ENCODE results near the gene LY6G6C. TPM values are rescaled to one million over a fixed set of nuclear protein-coding genes. Genes with fewer than 3 reads are reported as not detected.
A peak's percentile ranks its signal among the peaks of the same experiment; 100 is the strongest.

The LY6G6C gene
- total RNA-seq, 2 experiments from 2014 or later, result not detected

GRCh38 chr6:31729515-31729978 lies 8.0 kb upstream of the LY6G6C start:
- ATAC-seq (ENCODE audit: poor library complexity), result peak; percentile 76
- POLR2A ChIA-PET, result interaction anchor here (0.6 to 2.4 kb wide), 17 partner anchors 9 to 107 kb away, joined by 3 to 21 read pairs (median 7); partner anchors contain the start of genes ABHD16A, BAG6, C6orf47 and HSPA1A
- Mint-ChIP-seq H3K4me1 (ENCODE audit: low read depth) (peaks cover 67% of the 10 kb centered on the region), H3K27me3 (no peaks in the 10 kb centered on the region), H3K36me3 (ENCODE audit: low read depth) (peaks cover 53% of the 10 kb centered on the region), H3K9me3 (no peaks in the 10 kb centered on the region), H3K27ac (peak overlapping the region; percentile 61), H3K4me3 (peak overlapping the region; percentile 98)
- CTCF ChIA-PET, result interaction anchor here (0.6 to 5.8 kb wide), 16 partner anchors 9 to 137 kb away, joined by 3 to 41 read pairs (median 5); partner anchors contain the start of genes ABHD16A, HSPA1A, HSPA1B and HSPA1L
- Histone ChIP-seq H3K36me3 (ENCODE audit: insufficient read depth, low read length) (peaks cover 39% of the 10 kb centered on the region), H3K4me1 (ENCODE audit: insufficient read depth, low read length) (peaks cover 66% of the 10 kb centered on the region), H3K9me3 (ENCODE audit: control insufficient read depth in 1 of 2, insufficient read depth in 1 of 2, low read length in 2 of 2) (no peaks in the 10 kb centered on the region), H3K4me3 (ENCODE audit: low read length) (peak overlapping the region; percentile 77), H3K27ac (ENCODE audit: low read depth in 1 of 2, low read length in 2 of 2) (peak overlapping the region; percentile 45 to 68), H3K27me3 (ENCODE audit: control insufficient read depth in 1 of 2, insufficient read depth in 2 of 2, low read length in 2 of 2) (no peaks in the 10 kb centered on the region)
- DNase-seq, result peak; percentile 69 to 90 (median 77)
- TF ChIP-seq CTCF (IDR thresholded peaks at IDR 0.05), result peak; percentile 89
- intact Hi-C loops (cut with DNase I, micrococcal nuclease), result loop anchor here (1.0 to 2.0 kb wide), 7 partner anchors 9 to 105 kb away; partner anchors contain the start of gene LY6G5C (in 1 of the 2)

GRCh38 chr6:31728767-31729514 lies 7.4 kb upstream of the LY6G6C start, which contains the start of gene DDAH2:
Gene DDAH2 (minus strand): TSS chr6:31729299. CDS start chr6:31729161, 138 bp downstream.
- Histone ChIP-seq H3K9me3 (ENCODE audit: control insufficient read depth in 1 of 2, insufficient read depth in 1 of 2, low read length in 2 of 2) (no peaks in the 10 kb centered on the region), H3K36me3 (ENCODE audit: insufficient read depth, low read length) (peaks cover 35% of the 10 kb centered on the region), H3K27me3 (ENCODE audit: control insufficient read depth in 1 of 2, insufficient read depth in 2 of 2, low read length in 2 of 2) (no peaks in the 10 kb centered on the region), H3K4me1 (ENCODE audit: insufficient read depth, low read length) (peaks cover 60% of the 10 kb centered on the region), H3K27ac (ENCODE audit: low read depth in 1 of 2, low read length in 2 of 2) (peak within 1 kb of the TSS; percentile 45 to 68), H3K4me3 (ENCODE audit: low read length) (peak within 1 kb of the TSS; percentile 77)
- TF ChIP-seq CTCF (IDR thresholded peaks at IDR 0.05), result no peak
- Mint-ChIP-seq H3K4me1 (ENCODE audit: low read depth) (peaks cover 61% of the 10 kb centered on the region), H3K4me3 (peak within 1 kb of the TSS; percentile 98), H3K27me3 (no peaks in the 10 kb centered on the region), H3K9me3 (no peaks in the 10 kb centered on the region), H3K27ac (peak within 1 kb of the TSS; percentile 61), H3K36me3 (ENCODE audit: low read depth) (peaks cover 47% of the 10 kb centered on the region)
- CTCF ChIA-PET, result interaction anchor here (0.6 to 5.8 kb wide), 16 partner anchors 10 to 137 kb away, joined by 3 to 41 read pairs (median 5); partner anchors contain the start of genes ABHD16A, HSPA1A, HSPA1B and HSPA1L
- ATAC-seq (ENCODE audit: poor library complexity) (peak; percentile 24), DNase-seq (peak in 2 of 14 experiments; percentile 10 to 42)
- POLR2A ChIA-PET, result interaction anchor here (0.6 to 2.4 kb wide), 17 partner anchors 10 to 108 kb away, joined by 3 to 21 read pairs (median 7); partner anchors contain the start of genes ABHD16A, BAG6, C6orf47 and HSPA1A
- intact Hi-C loops (cut with DNase I, micrococcal nuclease), result loop anchor here (1.0 to 2.0 kb wide), 8 partner anchors 9 to 135 kb away; partner anchors contain the start of gene LY6G5C (in 1 of the 2)

All from CD4-positive, alpha-beta T cell (primary cell).